Skeletal muscle tissue (tissue), 4 donors: ENCODE data around the gene RFC2. TPM values are rescaled to one million over a fixed set of nuclear protein-coding genes. Genes with fewer than 3 reads are reported as not detected.
"Not testable (repeated sequence)": the region's sequence is repeated elsewhere in the genome, so short reads cannot be mapped to it uniquely, and the experiment has no call there.

Source experiments
- H3K27ac ChIP-seq: one replicate; pipeline ENCODE4 v1.7.0; 2013; ENCODE audit warnings: mild to moderate bottlenecking, low read depth, low read length, inconsistent platforms
- H3K27me3 ChIP-seq, 3 donors: one replicate each; pipeline ENCODE4 v1.7.0; 2013; ENCODE audit warnings: low read length in 3 of 3; ENCODE audit not compliant: control insufficient read depth in 3 of 3, insufficient read depth in 3 of 3
- H3K36me3 ChIP-seq, 3 donors: one replicate each; pipeline ENCODE4 v1.7.0; 2013; ENCODE audit warnings: low read length in 3 of 3; ENCODE audit not compliant: control insufficient read depth in 3 of 3, insufficient read depth in 3 of 3
- H3K4me1 ChIP-seq, 3 donors: one replicate each; pipeline ENCODE4 v1.7.0; 2013; ENCODE audit warnings: low read length in 3 of 3, mild to moderate bottlenecking in 3 of 3; ENCODE audit not compliant: control insufficient read depth in 3 of 3, insufficient read depth in 3 of 3
- H3K4me3 ChIP-seq, 3 donors: one replicate each; pipeline ENCODE4 v1.7.0; 2013; ENCODE audit warnings: low read length in 3 of 3
- H3K9ac ChIP-seq, 3 donors: one replicate each; pipeline ENCODE4 v1.7.0; 2013; ENCODE audit warnings: low read length in 3 of 3, mild to moderate bottlenecking in 3 of 3, moderate library complexity in 2 of 3, low read depth in 1 of 3
- H3K9me3 ChIP-seq, 3 donors: one replicate each; pipeline ENCODE4 v1.7.0; 2013; ENCODE audit warnings: low read length in 3 of 3; ENCODE audit not compliant: control insufficient read depth in 3 of 3
- total RNA-seq: library from RNA; depleted of rRNA; stranded (reverse); fragments of >200 nt; gene quantifications from one replicate; pipeline ENCODE4 v1.2.3, GENCODE V29; 2014
- donor health status: Osteomylitis.

RFC2 gene
- total RNA-seq, 1 donor from 2014 or later = 21.4 TPM

DNA sequence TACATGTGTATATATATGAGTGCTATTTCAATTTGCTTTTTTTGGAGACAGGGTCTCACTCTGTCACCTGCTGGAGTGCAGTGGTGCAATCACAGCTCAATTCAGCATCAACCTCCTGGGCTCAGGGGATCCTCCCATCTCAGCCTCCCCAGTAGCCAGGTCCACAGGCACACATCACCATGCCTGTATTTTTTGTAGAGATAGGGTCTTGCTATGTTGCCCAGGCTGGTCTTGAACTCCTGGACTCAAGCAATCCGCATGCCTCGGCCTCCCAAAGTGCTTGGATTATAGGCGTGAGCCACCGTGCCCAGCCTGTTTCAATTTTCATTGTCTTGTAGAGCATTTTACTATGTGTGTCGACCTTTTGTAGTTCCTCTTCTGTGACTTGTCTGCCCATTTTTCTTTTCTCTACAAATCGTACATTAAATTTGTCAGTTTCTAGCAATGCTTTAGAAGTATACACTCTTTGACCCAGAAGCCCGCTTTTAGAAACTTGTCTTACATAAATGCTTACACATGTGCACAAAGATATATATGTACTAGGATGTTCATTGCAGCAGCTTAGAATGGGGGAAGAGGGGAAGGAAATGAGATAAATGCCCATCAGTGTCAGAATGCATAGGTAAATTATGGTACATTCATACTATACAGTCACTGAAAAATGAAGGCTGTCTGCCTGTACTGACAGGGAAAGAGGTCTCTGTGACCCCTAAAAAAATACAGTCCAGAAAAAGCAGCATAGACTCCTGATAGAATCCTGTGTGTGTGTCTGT is 12.2 kb upstream of the RFC2 start:
- Histone ChIP-seq H3K36me3 (no peaks in the 10 kb centered on the region), H3K4me3 (no peak overlapping the region), H3K9ac (no peak overlapping the region), H3K27me3 (peaks cover 0 to 9% (median 2%) of the 10 kb centered on the region in 3 donors), H3K9me3 (no peaks in the 10 kb centered on the region), H3K4me1 (peaks cover 0 to 3% (median 2%) of the 10 kb centered on the region in 3 donors), H3K27ac (no peak overlapping the region)

DNA sequence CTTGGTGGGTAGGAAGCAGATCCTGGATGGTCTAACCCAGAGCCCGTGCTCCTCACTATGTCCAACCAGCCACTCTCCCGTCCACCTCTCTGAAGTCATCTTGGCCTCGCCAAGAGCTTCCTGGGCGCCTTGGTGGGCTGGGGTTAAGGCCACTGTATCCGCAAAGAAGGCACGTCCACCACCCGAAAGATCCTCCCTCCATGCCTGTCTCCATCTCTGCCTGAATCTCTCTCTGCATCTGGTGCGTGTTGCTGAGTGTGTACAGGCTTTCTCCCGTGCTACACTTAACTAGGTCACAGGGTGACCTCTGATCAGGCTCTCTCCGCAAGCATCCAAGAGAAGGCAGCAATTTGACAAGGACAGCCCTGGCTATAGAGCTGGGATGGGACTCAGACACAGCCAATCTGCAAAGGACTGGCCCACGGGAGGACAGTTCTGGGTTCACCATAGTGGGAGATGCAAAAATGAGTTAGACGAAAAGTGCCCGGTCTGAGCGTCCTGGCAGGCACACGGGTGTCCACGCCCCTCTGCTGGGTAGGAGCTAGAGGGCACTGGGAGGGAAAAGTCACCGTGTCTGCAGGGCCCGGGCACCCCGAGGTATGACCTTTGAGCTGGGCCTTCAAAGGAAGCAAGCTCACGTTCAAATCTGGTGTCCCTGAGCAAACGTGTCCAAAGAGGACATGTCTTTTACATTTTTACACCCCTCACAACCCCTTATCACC is 9.4 kb upstream of the RFC2 start:
- H3K27me3 ChIP-seq = peaks cover 0 to 9% (median 2%) of the 10 kb centered on the region in 3 donors

DNA sequence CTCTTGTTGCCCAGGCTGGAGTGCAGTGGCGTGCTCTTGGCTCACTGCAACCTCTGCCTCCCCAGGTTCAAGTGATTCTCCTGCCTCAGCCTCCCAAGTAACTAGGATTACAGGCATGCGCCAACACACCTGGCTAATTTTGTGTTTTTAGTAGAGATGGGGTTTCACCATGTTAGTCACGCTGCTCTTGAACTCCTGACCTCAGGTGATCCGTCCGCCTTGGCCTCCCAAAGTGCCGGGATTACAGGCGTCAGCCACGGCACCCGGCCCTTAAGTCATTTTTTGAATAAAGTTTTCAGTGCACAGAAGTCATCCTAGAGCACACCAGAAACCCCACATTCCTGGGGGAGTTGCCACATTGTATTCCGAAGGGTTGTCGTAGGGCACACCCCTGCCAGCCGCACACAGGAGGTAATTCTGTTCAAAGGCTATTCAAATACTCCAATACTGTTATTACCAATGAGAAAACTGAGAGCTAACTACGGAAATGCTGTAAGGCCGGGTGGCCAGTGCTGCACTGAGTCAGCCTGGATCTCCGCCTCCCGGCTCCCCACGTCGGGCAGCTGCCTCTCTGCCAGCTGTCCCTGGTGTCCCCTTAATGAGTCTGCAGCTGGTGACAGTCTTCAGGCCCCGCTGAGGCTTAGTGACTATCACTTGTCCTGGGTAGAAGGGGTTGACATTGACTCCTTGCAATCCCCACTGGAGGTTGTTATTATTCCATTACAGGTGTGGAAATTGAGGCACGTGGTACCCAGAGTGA is 8.6 kb upstream of the RFC2 start:
- H3K9me3 ChIP-seq = no peaks in the 10 kb centered on the region
- no peaks in the 10 kb centered on the region for H3K4me1 ChIP-seq
- no peak overlapping the region for H3K9ac ChIP-seq
- no peak overlapping the region for H3K4me3 ChIP-seq
- H3K36me3 ChIP-seq = no peaks in the 10 kb centered on the region
- H3K27ac ChIP-seq = no peak overlapping the region
- H3K27me3 ChIP-seq = peaks cover 0 to 9% (median 2%) of the 10 kb centered on the region in 3 donors

More for the DNA sequence above, 9.4 kb upstream of the RFC2 start:
- H3K9me3 ChIP-seq = no peaks in the 10 kb centered on the region
- no peak overlapping the region for H3K9ac ChIP-seq
- H3K4me3 ChIP-seq = no peak overlapping the region
- H3K4me1 ChIP-seq = no peaks in the 10 kb centered on the region
- no peak overlapping the region for H3K27ac ChIP-seq
- H3K36me3 ChIP-seq = no peaks in the 10 kb centered on the region

DNA sequence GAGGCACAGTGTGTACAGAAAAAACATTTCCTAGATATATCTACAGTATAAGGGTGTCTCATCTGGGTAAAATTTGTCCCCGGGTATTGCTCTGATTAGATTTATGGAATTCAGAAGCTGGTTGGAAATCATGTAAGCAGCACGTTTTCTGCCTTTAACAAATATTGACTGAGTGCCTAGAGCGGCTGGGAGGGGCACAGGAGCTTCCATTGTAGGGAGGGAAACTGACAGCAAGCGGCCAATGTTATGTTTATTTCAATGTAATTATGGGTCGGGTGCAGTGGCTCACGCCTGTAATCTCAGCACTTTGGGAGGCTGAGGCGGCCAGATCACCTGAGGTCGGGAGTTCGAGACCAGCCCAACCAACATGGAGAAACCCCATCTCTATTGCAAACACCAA is 4.4 kb upstream of the RFC2 start:
- Histone ChIP-seq H3K4me3 (no peak overlapping the region), H3K9ac (no peak overlapping the region), H3K4me1 (peaks cover 5 to 12% (median 9%) of the 10 kb centered on the region in 3 donors), H3K27me3 (peaks cover 0 to 6% (median 2%) of the 10 kb centered on the region in 3 donors), H3K27ac (no peak overlapping the region), H3K36me3 (no peaks in the 10 kb centered on the region), H3K9me3 (no peaks in the 10 kb centered on the region)

DNA sequence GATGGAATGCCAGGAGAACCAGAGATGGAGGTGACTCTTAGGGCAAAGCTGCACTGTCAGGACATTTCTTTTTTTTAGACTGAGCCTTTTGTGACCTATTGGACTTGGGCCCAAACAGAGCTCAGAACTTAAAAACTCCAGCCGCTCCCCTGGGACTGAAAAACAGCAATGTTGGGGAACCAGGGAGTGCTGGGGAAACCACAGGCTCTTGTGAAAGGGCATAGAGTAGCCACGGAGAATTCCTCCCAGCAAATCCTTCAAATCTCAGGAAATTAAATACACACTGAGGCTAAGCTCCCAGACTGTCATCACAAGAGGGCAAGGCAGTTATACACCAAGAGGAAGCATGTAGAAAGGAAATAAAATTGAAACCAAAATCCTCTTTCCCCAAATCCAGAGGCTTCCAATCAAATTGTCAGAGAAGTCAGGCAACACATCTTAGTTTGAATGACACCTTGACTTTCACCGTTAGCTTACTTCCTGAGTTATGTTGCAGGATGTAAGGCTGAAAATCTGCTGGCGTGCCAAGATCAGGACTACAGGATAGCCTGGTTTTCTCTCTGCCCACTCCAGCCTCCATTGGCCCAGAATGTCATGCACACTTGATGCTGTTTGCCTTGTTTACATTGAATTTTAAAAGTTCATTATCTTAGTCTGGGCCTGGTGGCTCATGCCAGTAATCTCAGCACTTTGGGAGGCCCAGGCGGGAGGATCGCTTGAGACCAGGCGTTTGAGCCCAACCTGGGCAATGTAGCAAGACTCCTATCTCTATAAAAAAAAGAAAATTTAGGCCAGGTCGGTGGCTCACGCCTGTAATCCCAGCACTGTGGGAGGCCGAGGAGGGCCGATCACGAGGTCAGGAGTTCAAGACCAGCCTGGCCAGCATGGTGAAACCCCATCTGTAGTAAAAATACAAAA is 2.6 kb upstream of the RFC2 start:
- Histone ChIP-seq H3K4me1 (peaks cover 13 to 21% (median 18%) of the 10 kb centered on the region in 3 donors), H3K27ac (peak overlapping the region; percentile 55), H3K9ac (peak overlapping the region in 1 of 3 donors; percentile 38), H3K4me3 (no peak overlapping the region), H3K36me3 (peaks cover 0 to 3% (median 0%) of the 10 kb centered on the region in 3 donors), H3K27me3 (no peaks in the 10 kb centered on the region), H3K9me3 (no peaks in the 10 kb centered on the region)

DNA sequence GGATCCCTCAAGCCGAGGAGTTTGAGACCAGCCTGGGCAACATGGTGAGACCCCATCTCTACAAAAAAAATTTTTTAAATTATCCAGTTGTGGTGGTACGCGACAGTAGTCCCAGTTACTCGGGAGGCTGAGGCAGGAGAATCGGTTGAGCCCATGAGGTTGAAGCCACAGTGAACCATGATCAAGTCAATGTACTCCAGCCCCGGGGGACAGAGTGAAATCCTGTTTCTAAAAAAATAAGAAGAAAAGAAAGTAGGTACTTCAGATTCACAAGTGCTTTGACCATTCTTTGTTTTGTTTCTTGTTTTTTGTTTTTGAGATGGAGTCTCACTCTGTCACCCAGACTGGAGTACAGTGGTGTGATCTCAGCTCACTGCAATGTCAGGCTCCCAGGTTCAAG is 1.3 kb upstream of the RFC2 start:
- Histone ChIP-seq H3K4me3 (peak overlapping the region in 1 of 3 donors; percentile 97), H3K9ac (peak overlapping the region in 1 of 3 donors; percentile 93), H3K4me1 (peaks cover 13 to 21% (median 18%) of the 10 kb centered on the region in 3 donors)
- not testable (repeated sequence) for H3K27me3 ChIP-seq, H3K9me3 ChIP-seq, H3K36me3 ChIP-seq, H3K27ac ChIP-seq

DNA sequence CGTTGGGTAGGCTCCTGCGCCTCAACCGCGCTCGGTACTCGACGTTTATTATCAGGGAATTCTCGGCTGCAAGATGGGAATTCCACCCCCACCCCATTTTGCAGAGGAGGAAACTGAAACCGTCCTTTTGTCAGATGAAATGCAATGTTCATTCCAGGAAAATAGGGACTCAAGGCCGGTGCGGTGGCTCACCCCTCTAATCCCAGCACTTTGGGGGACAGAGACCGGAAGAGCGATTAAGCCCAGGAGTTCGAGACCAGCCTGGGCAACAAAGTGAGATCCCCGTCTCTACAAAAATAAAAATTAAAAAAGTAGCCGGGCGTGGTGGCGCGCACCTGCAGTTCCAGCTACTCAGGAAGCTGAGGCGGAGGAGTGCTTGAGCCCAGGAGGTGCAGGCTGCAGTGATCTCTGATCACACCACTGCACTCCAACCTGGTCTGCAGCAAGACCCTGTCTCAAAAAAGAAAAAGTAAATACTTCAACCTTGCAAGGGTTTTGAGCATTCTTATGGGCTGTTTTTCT is 720 bp upstream of the RFC2 start:
- H3K27me3 ChIP-seq = no peaks in the 10 kb centered on the region
- H3K9ac ChIP-seq = peak overlapping the region; percentile 84 to 93 (median 90)
- H3K36me3 ChIP-seq = peaks cover 11 to 12% (median 11%) of the 10 kb centered on the region in 3 donors
- H3K4me3 ChIP-seq = peak overlapping the region; percentile 92 to 99 (median 97)
- no peaks in the 10 kb centered on the region for H3K9me3 ChIP-seq
- peak overlapping the region; percentile 89 for H3K27ac ChIP-seq
- H3K4me1 ChIP-seq = peaks cover 13 to 21% (median 18%) of the 10 kb centered on the region in 3 donors

DNA sequence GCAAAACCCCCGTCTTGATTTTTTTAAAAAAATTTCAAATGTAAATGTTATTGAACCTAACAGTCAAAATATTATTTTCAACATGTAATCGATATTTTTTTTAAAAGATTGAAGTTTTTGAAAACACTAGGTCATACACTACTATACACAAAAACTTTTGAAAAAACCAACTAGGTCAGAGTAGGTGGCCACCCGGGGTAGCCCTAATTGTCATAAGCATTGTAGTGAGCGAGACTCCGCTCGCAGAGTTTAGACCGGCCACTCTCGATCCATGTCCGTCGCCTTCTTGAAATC is 417 bp downstream of the RFC2 start:
- peak overlapping the region; percentile 92 to 99 (median 97) for H3K4me3 ChIP-seq
- peaks cover 13 to 21% (median 18%) of the 10 kb centered on the region in 3 donors for H3K4me1 ChIP-seq
- H3K36me3 ChIP-seq = peaks cover 17 to 21% (median 20%) of the 10 kb centered on the region in 3 donors
- peak overlapping the region; percentile 89 for H3K27ac ChIP-seq
- H3K9me3 ChIP-seq = no peaks in the 10 kb centered on the region
- H3K9ac ChIP-seq = peak overlapping the region; percentile 84 to 88 (median 87)
- H3K27me3 ChIP-seq = no peaks in the 10 kb centered on the region

DNA sequence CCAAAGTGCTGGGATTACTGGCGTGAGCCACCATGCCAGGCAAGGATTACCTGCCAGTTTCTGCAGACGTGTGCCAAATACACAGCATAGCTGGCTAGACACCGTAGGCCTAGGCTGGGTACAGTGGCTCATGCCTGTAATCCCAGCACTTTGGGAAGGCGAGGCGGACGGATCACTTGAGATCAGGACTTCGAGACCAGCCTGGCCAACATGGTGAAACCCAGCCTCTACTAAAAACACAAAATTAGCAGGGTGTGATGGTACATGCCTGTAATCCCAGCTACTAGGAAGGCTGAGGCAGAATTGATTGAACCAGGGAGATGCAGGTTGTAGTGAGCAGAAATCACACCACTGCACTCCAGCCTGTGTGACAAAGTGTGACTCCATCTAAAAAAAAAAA is 868 bp downstream of the RFC2 start:
- Histone ChIP-seq H3K27ac (peak overlapping the region; percentile 89), H3K9ac (peak overlapping the region in 2 of 3 donors; percentile 84 to 88), H3K27me3 (no peaks in the 10 kb centered on the region), H3K4me3 (peak overlapping the region; percentile 14 to 99 (median 92)), H3K9me3 (no peaks in the 10 kb centered on the region), H3K36me3 (peaks cover 18 to 25% (median 24%) of the 10 kb centered on the region in 3 donors), H3K4me1 (peaks cover 13 to 21% (median 18%) of the 10 kb centered on the region in 3 donors)
